Brain microvascular endothelial cell (primary cell): ENCODE results near the gene NSUN7.

Experiments
- DNase-seq: peaks from one replicate; pipeline ENCODE4 v3.0.0-alpha.2; 2020
- H3K27ac ChIP-seq: fragments of 250-450 bp; sonication (Bioruptor Pico); 2 replicates; pipeline ENCODE4 v1.5.1; 2020; ENCODE audit warnings: mild to moderate bottlenecking, moderate library complexity
- H3K27me3 ChIP-seq: fragments of 250-450 bp; sonication (Bioruptor Pico); replicated peaks from 2 replicates; pipeline ENCODE4 v1.5.1; 2020; ENCODE audit warnings: mild to moderate bottlenecking
- H3K36me3 ChIP-seq: fragments of 250-450 bp; sonication (Bioruptor Pico); replicated peaks from 2 replicates; pipeline ENCODE4 v1.5.1; 2020; ENCODE audit warnings: mild to moderate bottlenecking
- H3K4me3 ChIP-seq: 2 replicates; pipeline ENCODE4 v1.5.1; 2011; ENCODE audit warnings: low read depth, mild to moderate bottlenecking, control low read depth, low read length, moderate library complexity
- CTCF ChIP-seq: IDR thresholded peaks from 2 replicates; pipeline ENCODE4 v1.5.1; 2011; ENCODE audit warnings: low read depth, mild to moderate bottlenecking, moderate library complexity, low read length, control low read depth, inconsistent platforms; ENCODE audit errors: missing control alignments
- in situ Hi-C: cut with HindIII; loops from 2 replicates; pipeline ENCODE4 v1.10.0; 2017; ENCODE audit warnings: low sequenced_read_pairs, low pct_ligation_motif_present

The NSUN7 gene

GRCh38 chr4:40755616-40756015, 5.9 kb downstream of the NSUN7 start:
- DNase-seq, result no peak
- in situ Hi-C loops, result no loop called here
- H3K27me3 ChIP-seq, result peaks cover 10% of the 10 kb centered on the region

GRCh38 chr4:40763228-40763716, 13.5 kb downstream of the NSUN7 start:
- Histone ChIP-seq H3K27me3 (no peaks in the 10 kb centered on the region), H3K36me3 (no peaks in the 10 kb centered on the region), H3K27ac (no peak overlapping the region), H3K4me3 (no peak overlapping the region)
- peak; percentile 31 for DNase-seq
- no peak for TF ChIP-seq CTCF
- in situ Hi-C loops, result no loop called here

More at GRCh38 chr4:40755616-40756015, 5.9 kb downstream of the NSUN7 start:
- no peak for TF ChIP-seq CTCF
- no peak overlapping the region for H3K27ac ChIP-seq
- H3K4me3 ChIP-seq, result no peak overlapping the region
- no peaks in the 10 kb centered on the region for H3K36me3 ChIP-seq

GRCh38 chr4:40769266-40769665, 19.5 kb downstream of the NSUN7 start:
- H3K27ac ChIP-seq, result no peak overlapping the region
- no peak for DNase-seq
- in situ Hi-C loops, result no loop called here
- H3K36me3 ChIP-seq, result no peaks in the 10 kb centered on the region
- no peaks in the 10 kb centered on the region for H3K27me3 ChIP-seq
- no peak for TF ChIP-seq CTCF
- H3K4me3 ChIP-seq, result no peak overlapping the region

- TF ChIP-seq CTCF, result no peak
- Histone ChIP-seq H3K36me3 (no peaks in the 10 kb centered on the region), H3K27ac (no peak overlapping the region), H3K27me3 (no peaks in the 10 kb centered on the region), H3K4me3 (no peak overlapping the region)
- in situ Hi-C loops, result no loop called here
- DNase-seq, result no peak
Observed at GRCh38 chr4:40778090-40778489, 28.3 kb downstream of the NSUN7 start.

GRCh38 chr4:40782876-40783275, 33.1 kb downstream of the NSUN7 start:
- Histone ChIP-seq H3K36me3 (no peaks in the 10 kb centered on the region), H3K27ac (no peak overlapping the region), H3K4me3 (no peak overlapping the region), H3K27me3 (no peaks in the 10 kb centered on the region)
- in situ Hi-C loops, result no loop called here
- DNase-seq, result no peak
- TF ChIP-seq CTCF, result no peak

GRCh38 chr4:40785727-40786126, 36.0 kb downstream of the NSUN7 start:
- H3K27me3 ChIP-seq, result no peaks in the 10 kb centered on the region
- TF ChIP-seq CTCF, result no peak
- no peak overlapping the region for H3K27ac ChIP-seq
- no peaks in the 10 kb centered on the region for H3K36me3 ChIP-seq
- no peak overlapping the region for H3K4me3 ChIP-seq
- in situ Hi-C loops, result no loop called here
- no peak for DNase-seq
